ENCODE measurements around the gene DOCK4.

- no peak for TF ChIP-seq CTCF (IDR thresholded peaks at IDR 0.05)
- no peak for TF ChIP-seq POLR2A (IDR thresholded peaks at IDR 0.05)
Observed at GRCh38 chr7:112083776-112084355, 122.3 kb downstream of the DOCK4 start.
